C4-2B (cell line): ENCODE data around the gene MAGOH.

Experiments used
- CTCF ChIP-seq: fragments of 450-650 bp; conservative IDR thresholded peaks from 2 replicates; pipeline ENCODE4 v1.5.1; 2017; ENCODE audit warnings: mild to moderate bottlenecking
- ZFX ChIP-seq: fragments of 450-650 bp; IDR thresholded peaks from 2 replicates; pipeline ENCODE4 v1.6.1; 2017

GRCh38 chr1:53284224-53285020 is 46.1 kb upstream of the MAGOH start:
- TF ChIP-seq CTCF: no peak
- no peak for TF ChIP-seq ZFX
